Measurements from ENCODE around the gene CIAO1. TPM values are rescaled to one million over a fixed set of nuclear protein-coding genes. Genes with fewer than 3 reads are reported as not detected.
"Not testable (repeated sequence)": the region's sequence is repeated elsewhere in the genome, so short reads cannot be mapped to it uniquely, and the experiment has no call there.

The CIAO1 gene
- 68.9 and 69.7 TPM in 2 replicates for total RNA-seq (ENCODE audit: low replicate concordance)
- long read RNA-seq, transcript CIAO1-203 (7 exons, 1,533 nt), result major isoform, 177 of 230 reads
- long read RNA-seq, partial matches to known transcripts, result 17 of 230 reads
- long read RNA-seq, other reads (novel, unspliced or antisense), result 36 of 230 reads

- Mint-ChIP-seq H3K9me3 (no peaks in the 10 kb centered on the region), H3K4me3 (peak within 1 kb of the TSS; percentile 96), H3K4me1 (ENCODE audit: unreplicated experiment) (peaks cover 21% of the 10 kb centered on the region), H3K36me3 (peaks cover 7% of the 10 kb centered on the region), H3K27ac (peak within 1 kb of the TSS; percentile 86), H3K27me3 (no peaks in the 10 kb centered on the region)
- peak; percentile 70 for TF ChIP-seq CTCF (conservative IDR thresholded peaks at IDR 0.05)
- DNase-seq (ENCODE audit: extremely low spot score, unreplicated experiment), result peak; percentile 99
Observed at GRCh38 chr2:96265840-96266679, at the start of gene CIAO1, which contains the start of gene TMEM127. Gene CIAO1 (plus strand): TSS chr2:96266225. CDS start chr2:96266351, 126 bp downstream. Gene TMEM127 (minus strand): TSS chr2:96265997. CDS start chr2:96265381, 616 bp downstream.

GRCh38 chr2:96218508-96219131, 47.4 kb upstream of the CIAO1 start:
- no peak for DNase-seq (ENCODE audit: extremely low spot score, unreplicated experiment)
- no peak overlapping the region for H3K4me3 Mint-ChIP-seq
- H3K27ac Mint-ChIP-seq, result no peak overlapping the region
- no peaks in the 10 kb centered on the region for H3K36me3 Mint-ChIP-seq
- no peak for TF ChIP-seq CTCF (conservative IDR thresholded peaks at IDR 0.05)
- H3K27me3 Mint-ChIP-seq, result no peaks in the 10 kb centered on the region
- no peaks in the 10 kb centered on the region for H3K9me3 Mint-ChIP-seq
- no peaks in the 10 kb centered on the region for H3K4me1 Mint-ChIP-seq (ENCODE audit: unreplicated experiment)

DNA sequence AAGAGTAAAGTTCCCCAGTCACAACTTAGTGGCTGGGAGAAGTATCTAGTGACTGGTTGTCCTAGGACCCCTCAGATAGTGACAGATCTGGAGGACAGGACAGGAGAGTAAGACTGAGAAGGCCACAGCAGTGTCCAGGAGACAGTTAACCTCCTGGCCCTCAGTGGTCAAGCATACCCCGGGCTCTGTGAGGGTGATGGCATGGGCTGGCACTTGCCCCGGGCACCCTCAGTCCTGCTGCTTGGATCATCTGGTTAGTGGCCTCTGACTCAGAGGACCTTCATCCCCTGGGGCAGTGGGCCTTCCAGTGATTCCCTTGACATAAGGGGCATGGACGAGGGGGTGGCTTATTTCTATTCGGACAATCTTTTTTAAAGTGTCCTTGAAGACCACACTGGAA, 46.1 kb upstream of the CIAO1 start:
- not testable (repeated sequence) for H3K4me3 Mint-ChIP-seq; H3K4me1 Mint-ChIP-seq (ENCODE audit: unreplicated experiment); H3K27me3 Mint-ChIP-seq; DNase-seq (ENCODE audit: extremely low spot score, unreplicated experiment); H3K9me3 Mint-ChIP-seq; H3K36me3 Mint-ChIP-seq; H3K27ac Mint-ChIP-seq

DNA sequence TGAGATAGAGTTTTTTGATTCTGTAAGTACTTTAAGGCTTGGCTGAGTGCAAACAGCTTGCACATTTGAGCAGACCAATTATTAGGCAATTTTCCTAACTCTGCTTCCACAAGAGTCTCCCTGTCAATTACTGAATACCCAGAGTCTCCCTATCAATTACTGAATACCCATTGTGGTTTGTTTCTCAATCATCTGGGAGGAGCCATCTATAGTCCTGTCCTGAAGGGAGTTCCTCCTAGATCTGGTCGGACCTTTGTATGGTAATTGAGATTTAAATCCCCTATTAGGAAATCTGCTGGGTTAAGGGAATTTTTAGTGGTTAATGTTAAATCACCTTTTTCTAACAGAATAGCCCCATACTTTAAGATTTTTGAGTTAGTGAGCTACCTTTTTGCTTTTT, 44.9 kb upstream of the CIAO1 start:
- not testable (repeated sequence) for H3K9me3 Mint-ChIP-seq; H3K4me1 Mint-ChIP-seq (ENCODE audit: unreplicated experiment); H3K27me3 Mint-ChIP-seq

GRCh38 chr2:96225016-96225533, 41.0 kb upstream of the CIAO1 start:
- no peaks in the 10 kb centered on the region for H3K4me1 Mint-ChIP-seq (ENCODE audit: unreplicated experiment)
- no peak overlapping the region for H3K27ac Mint-ChIP-seq
- no peak for DNase-seq (ENCODE audit: extremely low spot score, unreplicated experiment)
- no peak for TF ChIP-seq CTCF (conservative IDR thresholded peaks at IDR 0.05)
- peaks cover 4% of the 10 kb centered on the region for H3K36me3 Mint-ChIP-seq
- H3K27me3 Mint-ChIP-seq, result no peaks in the 10 kb centered on the region
- no peak overlapping the region for H3K4me3 Mint-ChIP-seq
- no peaks in the 10 kb centered on the region for H3K9me3 Mint-ChIP-seq

More for the DNA sequence above, 44.9 kb upstream of the CIAO1 start:
- not testable (repeated sequence) for H3K27ac Mint-ChIP-seq; DNase-seq (ENCODE audit: extremely low spot score, unreplicated experiment); H3K4me3 Mint-ChIP-seq; H3K36me3 Mint-ChIP-seq

DNA sequence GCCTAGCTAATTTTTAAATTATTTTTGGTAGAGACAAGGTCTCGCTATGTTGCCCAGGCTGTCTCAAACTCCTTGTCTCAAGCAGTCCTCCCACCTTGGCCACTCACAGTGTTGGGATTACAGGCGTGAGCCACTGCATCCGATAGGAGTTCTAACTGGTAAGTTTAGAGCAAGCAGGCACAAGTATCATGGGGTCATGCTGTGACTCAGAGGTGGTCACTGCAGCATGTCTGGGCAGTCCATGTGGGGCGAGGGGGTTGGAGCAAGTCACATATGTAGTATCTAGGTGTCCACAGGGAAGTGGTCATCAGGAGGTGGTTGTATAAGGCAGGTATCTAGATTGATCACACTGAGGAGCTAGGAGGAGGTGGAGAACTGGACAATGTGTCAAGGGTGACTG, 34.7 kb upstream of the CIAO1 start:
- Mint-ChIP-seq H3K27me3 (no peaks in the 10 kb centered on the region), H3K4me3 (no peak overlapping the region), H3K9me3 (no peaks in the 10 kb centered on the region), H3K36me3 (peaks cover 4% of the 10 kb centered on the region), H3K4me1 (ENCODE audit: unreplicated experiment) (no peaks in the 10 kb centered on the region), H3K27ac (no peak overlapping the region)
- no peak for DNase-seq (ENCODE audit: extremely low spot score, unreplicated experiment)
- TF ChIP-seq CTCF (conservative IDR thresholded peaks at IDR 0.05), result no peak
